CD14-positive monocyte (primary cell): Measurements from ENCODE around the gene STAT4. TPM values are rescaled to one million over a fixed set of nuclear protein-coding genes. Genes with fewer than 3 reads are reported as not detected.

ENCODE experiments used
- DNase-seq, 3 donors: peaks; one replicate each; pipeline ENCODE4 v3.0.0-alpha.2; 2011 to 2022
- H2AFZ ChIP-seq: 2 replicates; pipeline ENCODE4 v1.6.0; 2012; ENCODE audit warnings: mild to moderate bottlenecking, low read depth, low read length, inconsistent platforms; ENCODE audit not compliant: insufficient read depth, poor library complexity, severe bottlenecking
- H3K27ac ChIP-seq, 2 donors: 1 replicate in 1 of 2; 2 replicates in 1 of 2; pipeline ENCODE4 v1.5.1; 2012 to 2013; ENCODE audit warnings: low read length in 2 of 2, control low read depth in 1 of 2, inconsistent platforms in 1 of 2, low read depth in 1 of 2, mild to moderate bottlenecking in 1 of 2
- H3K27me3 ChIP-seq, 2 donors: one replicate each; pipeline versions ENCODE4 v1.6.0 to v1.6.1; 2011 to 2013; ENCODE audit warnings: low read length in 2 of 2; ENCODE audit not compliant: control insufficient read depth in 2 of 2, insufficient read depth in 2 of 2
- H3K36me3 ChIP-seq, 2 donors: replicated peaks in 1 of 2; 1 replicate in 1 of 2; 2 replicates in 1 of 2; pipeline versions ENCODE4 v1.5.1 to v1.6.1; 2012 to 2013; ENCODE audit warnings: low read length in 2 of 2, control low read depth in 1 of 2, inconsistent platforms in 1 of 2, mild to moderate bottlenecking in 1 of 2; ENCODE audit not compliant: insufficient read depth in 2 of 2, control insufficient read depth in 1 of 2
- H3K4me1 ChIP-seq, 2 donors: 1 replicate in 1 of 2; 2 replicates in 1 of 2; pipeline versions ENCODE4 v1.5.1 to v1.6.1; 2012 to 2013; ENCODE audit warnings: low read length in 2 of 2, control low read depth in 1 of 2, inconsistent platforms in 1 of 2, mild to moderate bottlenecking in 1 of 2, moderate library complexity in 1 of 2; ENCODE audit not compliant: insufficient read depth in 2 of 2, control insufficient read depth in 1 of 2
- H3K4me2 ChIP-seq: replicated peaks from 2 replicates; pipeline ENCODE3; 2012; ENCODE audit warnings: low read length, moderate library complexity, mild to moderate bottlenecking; ENCODE audit not compliant: poor library complexity, severe bottlenecking; ENCODE audit errors: extremely low read depth
- H3K4me3 ChIP-seq, 3 experiments: fragments of 200-600 bp in 1 of 3; sonication (generic) in 1 of 3; replicated peaks in 1 of 3; 1 replicate in 2 of 3; 2 replicates in 1 of 3; pipeline ENCODE4 v1.5.1; 2011 to 2013; ENCODE audit warnings: low read length in 3 of 3, mild to moderate bottlenecking in 3 of 3, control low read depth in 2 of 3, low read depth in 2 of 3, inconsistent platforms in 1 of 3, moderate library complexity in 1 of 3
- H3K79me2 ChIP-seq: 2 replicates; pipeline ENCODE4 v1.6.0; 2012; ENCODE audit warnings: mild to moderate bottlenecking, control low read depth, inconsistent platforms, low read length, moderate library complexity; ENCODE audit not compliant: insufficient read depth
- H3K9ac ChIP-seq: 2 replicates; pipeline ENCODE4 v1.6.0; 2017; ENCODE audit warnings: low read length, mild to moderate bottlenecking; ENCODE audit not compliant: insufficient read depth, poor library complexity, severe bottlenecking
- H3K9me3 ChIP-seq, 2 donors: replicated peaks in 1 of 2; 1 replicate in 1 of 2; 2 replicates in 1 of 2; pipeline versions ENCODE4 v1.5.1 to v1.6.1; 2012 to 2013; ENCODE audit warnings: low read length in 2 of 2, control low read depth in 1 of 2; ENCODE audit not compliant: control insufficient read depth in 1 of 2, insufficient read depth in 1 of 2
- H4K20me1 ChIP-seq: 2 replicates; pipeline ENCODE4 v1.6.0; 2012; ENCODE audit warnings: mild to moderate bottlenecking, low read length, control low read depth, moderate library complexity; ENCODE audit not compliant: insufficient read depth
- H3K27ac Mint-ChIP-seq, 7 donors: one replicate each; pipeline ENCODE4 v1.8.0; 2020; ENCODE audit warnings: mild to moderate bottlenecking in 7 of 7, mixed read lengths in 7 of 7, moderate library complexity in 6 of 7, inconsistent platforms in 2 of 7
- H3K27me3 Mint-ChIP-seq, 3 donors: one replicate each; pipeline ENCODE4 v1.8.0; 2021 to 2022; ENCODE audit warnings: low read depth in 3 of 3, mild to moderate bottlenecking in 3 of 3, mixed read lengths in 3 of 3, moderate library complexity in 3 of 3, inconsistent platforms in 1 of 3
- H3K36me3 Mint-ChIP-seq, 2 donors: one replicate each; pipeline ENCODE4 v1.8.0; 2020; ENCODE audit warnings: mixed read lengths in 2 of 2, inconsistent platforms in 1 of 2, mild to moderate bottlenecking in 1 of 2
- H3K4me1 Mint-ChIP-seq: one replicate; pipeline ENCODE4 v1.8.0; 2020; ENCODE audit warnings: mild to moderate bottlenecking, mixed read lengths
- H3K4me3 Mint-ChIP-seq, 2 donors: one replicate each; pipeline ENCODE4 v1.8.0; 2020; ENCODE audit warnings: mild to moderate bottlenecking in 2 of 2, mixed read lengths in 2 of 2, moderate library complexity in 1 of 2
- H3K9me3 Mint-ChIP-seq, 7 donors: one replicate each; pipeline ENCODE4 v1.8.0; 2020 to 2022; ENCODE audit warnings: mixed read lengths in 7 of 7, mild to moderate bottlenecking in 6 of 7, moderate library complexity in 6 of 7, inconsistent platforms in 2 of 7
- CTCF ChIP-seq: fragments of 200-600 bp; IDR thresholded peaks from one replicate; pipeline ENCODE4 v1.8.0; 2022; ENCODE audit warnings: antibody characterized with exemption, mild to moderate bottlenecking
- WGBS: methylation state at CpG from one replicate; pipeline ENCODE4 v1.1.5; 2013; ENCODE audit warnings: missing lambda C conversion rate; ENCODE audit not compliant: insufficient coverage; 5-methylcytosine and 5-hydroxymethylcytosine counted together
- intact Hi-C, 2 donors: fragments of 100-400 bp; cut with micrococcal nuclease; formaldehyde crosslinking; loops; one replicate each; pipeline versions ENCODE4 v1.15.0 to v1.15.1; 2023
- polyA plus RNA-seq, 3 donors: library from polyadenylated mRNA; depleted of rRNA in 1 of 3; unstranded in 2 of 3; stranded (reverse) in 1 of 3; fragments of 300-500 nt in 2 of 3; fragments of >200 nt in 1 of 3; fragmentation: Illumina TruSeq in 2 of 3; gene quantifications; 1 replicate in 2 of 3; 2 replicates in 1 of 3; pipeline ENCODE4 v1.2.3, GENCODE V29; 2012 to 2021

The STAT4 gene
- polyA plus RNA-seq, 3 donors, result 0.31 to 0.52 (median 0.31) TPM

DNA sequence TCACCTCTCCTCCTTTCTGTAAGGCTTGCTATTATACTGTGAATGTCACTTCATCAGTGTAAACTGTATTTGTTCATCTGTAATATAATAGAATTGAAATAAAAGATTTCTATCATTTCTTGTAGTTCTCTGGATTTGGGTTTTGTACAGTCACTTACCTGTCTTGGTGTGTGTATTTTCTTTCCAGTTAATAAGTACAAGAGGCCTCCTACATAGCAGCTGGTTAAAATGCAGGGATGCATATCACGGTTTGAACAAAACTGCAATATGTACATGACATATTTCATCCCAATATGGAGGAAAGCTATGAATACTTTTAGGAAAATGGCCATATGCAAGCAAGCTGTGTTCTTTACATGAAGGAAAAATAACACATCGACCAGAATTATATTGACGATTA, 131.4 kb downstream of the STAT4 start:
- no peak for TF ChIP-seq CTCF
- Histone ChIP-seq H3K27ac (no peak overlapping the region), H3K9ac (no peak overlapping the region)

GRCh38 chr2:191018643-191019119, 132.1 kb downstream of the STAT4 start:
- H3K9me3 Mint-ChIP-seq, result peaks cover 0 to 4% (median 0%) of the 10 kb centered on the region in 7 donors
- H3K36me3 Mint-ChIP-seq, result no peaks in the 10 kb centered on the region
- H3K27ac Mint-ChIP-seq, result peak overlapping the region in 1 of 7 donors; percentile 52
- Histone ChIP-seq H3K9me3 (no peaks in the 10 kb centered on the region), H3K4me1 (peaks cover 29 to 44% of the 10 kb centered on the region in 2 donors), H3K36me3 (no peaks in the 10 kb centered on the region), H4K20me1 (peaks cover 3% of the 10 kb centered on the region), H3K27ac (no peak overlapping the region), H2AFZ (no peak overlapping the region), H3K27me3 (no peaks in the 10 kb centered on the region), H3K79me2 (peaks cover 4% of the 10 kb centered on the region), H3K4me3 (no peak overlapping the region), H3K9ac (no peak overlapping the region), H3K4me2 (no peak overlapping the region)
- peaks cover 4% of the 10 kb centered on the region for H3K4me1 Mint-ChIP-seq
- intact Hi-C loops, result no loop called here
- DNase-seq, result no peak
- no peak overlapping the region for H3K4me3 Mint-ChIP-seq
- no peak for TF ChIP-seq CTCF
- 50% methylated on average over 2 of the region's 3 CpGs for WGBS
- H3K27me3 Mint-ChIP-seq, result peaks cover 0 to 2% (median 0%) of the 10 kb centered on the region in 3 donors

More for the DNA sequence above, 131.4 kb downstream of the STAT4 start:
- Histone ChIP-seq H4K20me1 (no peaks in the 10 kb centered on the region), H3K4me1 (peaks cover 28 to 43% of the 10 kb centered on the region in 2 donors), H3K4me3 (no peak overlapping the region), H2AFZ (no peak overlapping the region), H3K4me2 (no peak overlapping the region), H3K27me3 (no peaks in the 10 kb centered on the region), H3K9me3 (no peaks in the 10 kb centered on the region), H3K36me3 (no peaks in the 10 kb centered on the region), H3K79me2 (no peaks in the 10 kb centered on the region)
- H3K27me3 Mint-ChIP-seq, result peaks cover 0 to 2% (median 0%) of the 10 kb centered on the region in 3 donors
- no peak overlapping the region for H3K27ac Mint-ChIP-seq
- WGBS, result no CpG with 5 or more reads among the region's 3 CpGs
- no peaks in the 10 kb centered on the region for H3K36me3 Mint-ChIP-seq
- H3K4me1 Mint-ChIP-seq, result peaks cover 4% of the 10 kb centered on the region
- H3K9me3 Mint-ChIP-seq, result peaks cover 0 to 4% (median 0%) of the 10 kb centered on the region in 7 donors
- H3K4me3 Mint-ChIP-seq, result no peak overlapping the region
- DNase-seq, result no peak
- intact Hi-C loops, result no loop called here
